ENCODE data around the gene SEMA6C.
A peak's percentile ranks its signal among the peaks of the same experiment; 100 is the strongest.

The SEMA6C gene

GRCh38 chr1:151156515-151156819 lies 10.0 kb upstream of the SEMA6C start, which contains the start of gene TNFAIP8L2:
Gene TNFAIP8L2, plus strand, starts transcription at chr1:151156649. Its CDS starts 2,049 bp downstream, at chr1:151158698.
- no peaks in the 10 kb centered on the region for H3K4me1 Mint-ChIP-seq
- no peak within 1 kb of the TSS for H3K27ac Mint-ChIP-seq
- TF ChIP-seq CTCF (IDR thresholded peaks at IDR 0.05; ENCODE audit: unreplicated experiment in 3 of 3): no peak
- H3K36me3 Mint-ChIP-seq (ENCODE audit: low read depth): peaks cover 26% of the 10 kb centered on the region
- no peaks in the 10 kb centered on the region for H3K9me3 Mint-ChIP-seq
- no peaks in the 10 kb centered on the region for H3K27me3 Mint-ChIP-seq (ENCODE audit: low read depth)
- H3K4me3 Mint-ChIP-seq: no peak within 1 kb of the TSS

GRCh38 chr1:151147665-151148064 lies 1.2 kb upstream of the SEMA6C start:
- TF ChIP-seq CTCF (IDR thresholded peaks at IDR 0.05; ENCODE audit: unreplicated experiment in 3 of 3): no peak
- peaks cover 40% of the 10 kb centered on the region for H3K4me1 Mint-ChIP-seq
- no peaks in the 10 kb centered on the region for H3K27me3 Mint-ChIP-seq (ENCODE audit: low read depth)
- H3K36me3 Mint-ChIP-seq (ENCODE audit: low read depth): no peaks in the 10 kb centered on the region
- no peaks in the 10 kb centered on the region for H3K9me3 Mint-ChIP-seq
- peak overlapping the region; percentile 87 to 89 (median 88) for H3K4me3 Mint-ChIP-seq
- peak overlapping the region; percentile 33 to 88 (median 85) for H3K27ac Mint-ChIP-seq

GRCh38 chr1:151147132-151147503 lies 687 bp upstream of the SEMA6C start:
- Mint-ChIP-seq H3K4me3 (peak overlapping the region; percentile 87 to 89 (median 88)), H3K27me3 (ENCODE audit: low read depth) (no peaks in the 10 kb centered on the region), H3K4me1 (peaks cover 40% of the 10 kb centered on the region), H3K36me3 (ENCODE audit: low read depth) (no peaks in the 10 kb centered on the region), H3K9me3 (no peaks in the 10 kb centered on the region), H3K27ac (peak overlapping the region; percentile 33 to 88 (median 85))
- no peak for TF ChIP-seq CTCF (IDR thresholded peaks at IDR 0.05; ENCODE audit: unreplicated experiment in 3 of 3)

- no peak for TF ChIP-seq CTCF (IDR thresholded peaks at IDR 0.05; ENCODE audit: unreplicated experiment in 3 of 3)
- Mint-ChIP-seq H3K36me3 (ENCODE audit: low read depth) (no peaks in the 10 kb centered on the region), H3K27ac (peak overlapping the region in 2 of 3 experiments; percentile 85 to 88), H3K27me3 (ENCODE audit: low read depth) (no peaks in the 10 kb centered on the region), H3K4me1 (peaks cover 40% of the 10 kb centered on the region), H3K4me3 (peak overlapping the region; percentile 87 to 89 (median 88)), H3K9me3 (no peaks in the 10 kb centered on the region)
Measured at GRCh38 chr1:151146072-151146411, 389 bp downstream of the SEMA6C start.

GRCh38 chr1:151145304-151146071 lies 943 bp downstream of the SEMA6C start:
- TF ChIP-seq CTCF (IDR thresholded peaks at IDR 0.05; ENCODE audit: unreplicated experiment in 3 of 3): no peak
- H3K4me1 Mint-ChIP-seq: peaks cover 40% of the 10 kb centered on the region
- H3K27me3 Mint-ChIP-seq (ENCODE audit: low read depth): no peaks in the 10 kb centered on the region
- H3K4me3 Mint-ChIP-seq: peak overlapping the region; percentile 87 to 89 (median 88)
- no peaks in the 10 kb centered on the region for H3K9me3 Mint-ChIP-seq
- H3K36me3 Mint-ChIP-seq (ENCODE audit: low read depth): peaks cover under 1% of the 10 kb centered on the region
- peak overlapping the region in 2 of 3 experiments; percentile 85 to 88 for H3K27ac Mint-ChIP-seq

Data from nephron (organoid).